Liver (tissue), 9 donors: ENCODE measurements around the gene CUX1. TPM values are rescaled to one million over a fixed set of nuclear protein-coding genes. Genes with fewer than 3 reads are reported as not detected.

ENCODE experiments used
- DNase-seq: peaks from one replicate; pipeline ENCODE4 v3.0.0-alpha.2; 2017; ENCODE audit warnings: low spot score
- H3K27ac ChIP-seq, 2 donors: one replicate each; pipeline ENCODE4 v1.7.0; 2013; ENCODE audit warnings: inconsistent platforms in 2 of 2, low read length in 2 of 2, control low read depth in 1 of 2, low read depth in 1 of 2, mild to moderate bottlenecking in 1 of 2
- H3K27me3 ChIP-seq, 4 donors: one replicate each; pipeline versions ENCODE4 v1.6.1 to v1.7.0; 2013; ENCODE audit warnings: low read length in 3 of 4, inconsistent platforms in 1 of 4, mild to moderate bottlenecking in 1 of 4, moderate library complexity in 1 of 4; ENCODE audit not compliant: control insufficient read depth in 4 of 4, insufficient read depth in 4 of 4
- H3K36me3 ChIP-seq, 4 donors: one replicate each; pipeline versions ENCODE4 v1.6.1 to v1.7.0; 2013; ENCODE audit warnings: low read length in 3 of 4, mild to moderate bottlenecking in 3 of 4, low read depth in 1 of 4, moderate library complexity in 1 of 4; ENCODE audit not compliant: control insufficient read depth in 4 of 4, insufficient read depth in 3 of 4
- H3K4me1 ChIP-seq, 4 donors: one replicate each; pipeline versions ENCODE4 v1.6.1 to v1.7.0; 2013; ENCODE audit warnings: low read length in 3 of 4, mild to moderate bottlenecking in 3 of 4, moderate library complexity in 1 of 4; ENCODE audit not compliant: control insufficient read depth in 4 of 4, insufficient read depth in 4 of 4
- H3K4me3 ChIP-seq, 3 donors: one replicate each; pipeline versions ENCODE4 v1.6.1 to v1.7.0; 2013; ENCODE audit warnings: low read length in 3 of 3, control low read depth in 1 of 3, low read depth in 1 of 3, mild to moderate bottlenecking in 1 of 3
- H3K9ac ChIP-seq, 2 donors: one replicate each; pipeline ENCODE4 v1.7.0; 2013; ENCODE audit warnings: low read length in 2 of 2, mild to moderate bottlenecking in 2 of 2, moderate library complexity in 2 of 2, control low read depth in 1 of 2, low read depth in 1 of 2
- H3K9me3 ChIP-seq, 4 donors: one replicate each; pipeline versions ENCODE4 v1.6.1 to v1.7.0; 2013; ENCODE audit warnings: low read length in 3 of 4; ENCODE audit not compliant: control insufficient read depth in 4 of 4
- ATF3 ChIP-seq: IDR thresholded peaks from 2 replicates; pipeline ENCODE4 v1.6.1; 2016; ENCODE audit warnings: antibody characterized with exemption
- CTCF ChIP-seq: fragments of 150-350 bp; IDR thresholded peaks from 2 replicates; pipeline ENCODE4 v1.5.1; 2017; ENCODE audit warnings: improper control_type of control experiment, low read depth, low read length; ENCODE audit not compliant: missing input control
- EGR1 ChIP-seq, 2 donors: IDR thresholded peaks; 2 replicates each; pipeline ENCODE4 v1.6.1; 2016 to 2018; ENCODE audit warnings: antibody characterized with exemption in 2 of 2, low read depth in 2 of 2
- FOXA1 ChIP-seq: IDR thresholded peaks from 2 replicates; pipeline ENCODE4 v1.6.1; 2016; ENCODE audit warnings: antibody characterized with exemption
- FOXA2 ChIP-seq: IDR thresholded peaks from 2 replicates; pipeline ENCODE4 v1.6.1; 2016; ENCODE audit warnings: antibody characterized with exemption
- GABPA ChIP-seq, 2 donors: IDR thresholded peaks in 1 of 2; conservative IDR thresholded peaks in 1 of 2; 2 replicates each; pipeline ENCODE4 v1.6.1; 2016; ENCODE audit warnings: antibody characterized with exemption in 2 of 2, mild to moderate bottlenecking in 1 of 2, moderate library complexity in 1 of 2
- HNF4A ChIP-seq, 2 donors: conservative IDR thresholded peaks; 2 replicates each; pipeline ENCODE4 v1.6.1; 2016; ENCODE audit warnings: antibody characterized with exemption in 2 of 2, mild to moderate bottlenecking in 2 of 2
- HNF4G ChIP-seq: IDR thresholded peaks from 2 replicates; pipeline ENCODE4 v1.6.1; 2016; ENCODE audit warnings: antibody characterized with exemption
- JUND ChIP-seq, 2 donors: IDR thresholded peaks; 2 replicates each; pipeline ENCODE4 v1.6.1; 2016; ENCODE audit warnings: antibody characterized with exemption in 2 of 2
- MAX ChIP-seq: IDR thresholded peaks from 2 replicates; pipeline ENCODE4 v1.6.1; 2016; ENCODE audit warnings: antibody characterized with exemption
- NR2F2 ChIP-seq: IDR thresholded peaks from 2 replicates; pipeline ENCODE4 v1.6.1; 2016; ENCODE audit warnings: antibody characterized with exemption
- RAD21 ChIP-seq, 2 donors: IDR thresholded peaks; 2 replicates each; pipeline ENCODE4 v1.6.1; 2016; ENCODE audit warnings: antibody characterized with exemption in 2 of 2, mild to moderate bottlenecking in 2 of 2
- REST ChIP-seq: IDR thresholded peaks from 2 replicates; pipeline ENCODE4 v1.6.1; 2016; ENCODE audit warnings: antibody characterized with exemption, mild to moderate bottlenecking
- RXRA ChIP-seq, 2 donors: IDR thresholded peaks; 2 replicates each; pipeline ENCODE4 v1.6.1; 2017 to 2018; ENCODE audit warnings: antibody characterized with exemption in 2 of 2, mild to moderate bottlenecking in 1 of 2
- SP1 ChIP-seq: IDR thresholded peaks from 2 replicates; pipeline ENCODE4 v1.6.1; 2018; ENCODE audit warnings: antibody characterized with exemption, mild to moderate bottlenecking
- TAF1 ChIP-seq: conservative IDR thresholded peaks from 2 replicates; pipeline ENCODE4 v1.6.1; 2016; ENCODE audit warnings: antibody characterized with exemption, mild to moderate bottlenecking
- YY1 ChIP-seq: IDR thresholded peaks from 2 replicates; pipeline ENCODE4 v1.6.1; 2016; ENCODE audit warnings: antibody characterized with exemption, mild to moderate bottlenecking
- ZBTB33 ChIP-seq: IDR thresholded peaks from 2 replicates; pipeline ENCODE4 v1.6.1; 2016; ENCODE audit warnings: antibody characterized with exemption
- whole genome bisulfite sequencing: extraction: QIAGEN DNeasy Blood & Tissue Kit; methylation state at CpG from one replicate; pipeline ENCODE4 v1.1.7; 2013; 5-methylcytosine and 5-hydroxymethylcytosine counted together
- polyA plus RNA-seq, 2 donors: library from polyadenylated mRNA; stranded (reverse) in 1 of 2; unstranded in 1 of 2; fragments of 200-250 nt in 1 of 2; fragments of >200 nt in 1 of 2; fragmentation: Nextera tagmentation in 1 of 2; extraction: Ambion mirVana in 1 of 2; gene quantifications; one replicate each; pipeline versions ENCODE4 v1.2.1 to v1.2.3, GENCODE V29; 2013 to 2015
- total RNA-seq, 2 donors: library from RNA; depleted of rRNA; stranded (reverse); fragments of >200 nt; gene quantifications; one replicate each; pipeline ENCODE4 v1.2.3, GENCODE V29; 2014
- donor health status: healthy.
- donor health status: healthy.
- donor health status: healthy.
- donor health status: healthy.
- donor health status: healthy.

The CUX1 gene
- total and polyA plus RNA-seq, 4 donors: 18.6 to 40.6 (median 21.4) TPM

GRCh38 chr7:102313997-102314780 lies 496.8 kb downstream of the CUX1 start:
- Histone ChIP-seq H3K9me3 (no peaks in the 10 kb centered on the region), H3K27me3 (no peaks in the 10 kb centered on the region), H3K36me3 (no peaks in the 10 kb centered on the region), H3K4me3 (no peak overlapping the region), H3K4me1 (no peaks in the 10 kb centered on the region), H3K9ac (no peak overlapping the region), H3K27ac (no peak overlapping the region)
- DNase-seq: peak; percentile 29
- WGBS: 91% methylated on average over 22 of the region's 22 CpGs
- TF ChIP-seq YY1: no peak
- no peak for TF ChIP-seq FOXA1
- TF ChIP-seq JUND (IDR thresholded peaks at IDR 0.05): no peak
- no peak for TF ChIP-seq NR2F2
- no peak for TF ChIP-seq EGR1 (IDR thresholded peaks at IDR 0.05; ENCODE audit: low read depth in 2 of 2)
- no peak for TF ChIP-seq GABPA (IDR thresholded peaks at IDR 0.05 in 1 of 2, conservative IDR thresholded peaks at IDR 0.05 in 1 of 2)
- TF ChIP-seq TAF1: no peak
- TF ChIP-seq MAX: no peak
- TF ChIP-seq ZBTB33: no peak

- no peak overlapping the region for H3K4me3 ChIP-seq
- H3K27ac ChIP-seq: no peak overlapping the region
- DNase-seq: peak; percentile 31
- H3K9me3 ChIP-seq: no peaks in the 10 kb centered on the region
- no peak overlapping the region for H3K9ac ChIP-seq
- no peaks in the 10 kb centered on the region for H3K36me3 ChIP-seq
- WGBS: 93% methylated on average over 24 of the region's 24 CpGs
- no peak for TF ChIP-seq YY1
- no peak for TF ChIP-seq FOXA2
- no peak for TF ChIP-seq TAF1
- no peak for TF ChIP-seq JUND (IDR thresholded peaks at IDR 0.05)
- no peak for TF ChIP-seq HNF4A (conservative IDR thresholded peaks at IDR 0.05)
- TF ChIP-seq GABPA (IDR thresholded peaks at IDR 0.05 in 1 of 2, conservative IDR thresholded peaks at IDR 0.05 in 1 of 2): no peak
- no peak for TF ChIP-seq MAX
- TF ChIP-seq CTCF: no peak
- no peak for TF ChIP-seq SP1
- TF ChIP-seq FOXA1: no peak
- TF ChIP-seq ZBTB33: no peak
- no peak for TF ChIP-seq ATF3
- TF ChIP-seq RAD21 (IDR thresholded peaks at IDR 0.05): no peak
- TF ChIP-seq HNF4G: no peak
- TF ChIP-seq REST: no peak
- no peak for TF ChIP-seq RXRA (IDR thresholded peaks at IDR 0.05)
- no peak for TF ChIP-seq NR2F2
- no peak for TF ChIP-seq EGR1 (IDR thresholded peaks at IDR 0.05; ENCODE audit: low read depth in 2 of 2)
- no peaks in the 10 kb centered on the region for H3K4me1 ChIP-seq
- H3K27me3 ChIP-seq: no peaks in the 10 kb centered on the region
Measured at GRCh38 chr7:102317231-102318059, 500.0 kb downstream of the CUX1 start.
